K562 (cell line): ENCODE measurements around the gene C1orf167. TPM values are rescaled to one million over a fixed set of nuclear protein-coding genes. Genes with fewer than 3 reads are reported as not detected.

ENCODE experiments used
- ATAC-seq: fragments of 200-7000 bp; cut with Tn5 transposase; 3 replicates; pipeline ENCODE4 v1.9.1; 2020; ENCODE audit warnings: moderate library complexity
- BruUV-seq: library from RNA; stranded (reverse); fragments of 400-500 nt; replicated peaks from 2 replicates; lab custom pipeline; 2021; lab: Mats Ljungman, UMichigan
- CTCF ChIA-PET: fragments of 300-600 bp; formaldehyde crosslinking; extraction: SDS; loops from one replicate; lab custom pipeline; 2021; ENCODE audit warnings: low intra/inter-chr PET ratio; lab: Yijun Ruan, JAX
- POLR2A ChIA-PET: fragments of 300-600, 350-650 bp; sonication (Branson Sonifier 250); formaldehyde crosslinking; extraction: SDS; loops from one replicate; lab custom pipeline; 2021; ENCODE audit warnings: antibody characterized with exemption, inconsistent platforms; lab: Yijun Ruan, JAX
- DNase-seq, 4 experiments: peaks; one replicate each; pipeline versions ENCODE4 v3.0.0 to v3.0.0-alpha.2; 2011 to 2018; ENCODE audit warnings: low spot score in 3 of 4, mixed read lengths in 3 of 4; ENCODE audit errors: extremely low read depth in 1 of 4
- FAIRE-seq: peaks from 2 replicates; lab custom pipeline; 2011; peaks lifted over from hg19 to GRCh38; lab: Jason Lieb, UNC
- H2AFZ ChIP-seq: 2 replicates; pipeline ENCODE4 v1.6.0; 2011; ENCODE audit warnings: low read depth, low read length, control low read depth, inconsistent platforms
- H3K27ac ChIP-seq: fragments of 200-600 bp; 3 replicates; pipeline ENCODE4 v1.8.0; 2011; ENCODE audit warnings: low read depth, mild to moderate bottlenecking, control low read depth, inconsistent platforms, low read length, moderate library complexity, mixed read lengths; ENCODE audit errors: extremely low read depth
- H3K27me3 ChIP-seq, 2 experiments: fragments of 300-600 bp in 1 of 2; 2 replicates in 1 of 2; 3 replicates in 1 of 2; pipeline versions ENCODE4 v1.6.0 to v1.8.0; 2011; ENCODE audit warnings: inconsistent platforms in 2 of 2, low read length in 2 of 2, mild to moderate bottlenecking in 1 of 2, mixed read lengths in 1 of 2, moderate library complexity in 1 of 2; ENCODE audit not compliant: control insufficient read depth in 2 of 2, insufficient read depth in 2 of 2
- H3K36me3 ChIP-seq: fragments of 300-600 bp; 3 replicates; pipeline ENCODE4 v1.8.0; 2011; ENCODE audit warnings: mild to moderate bottlenecking, low read length, inconsistent platforms; ENCODE audit not compliant: control insufficient read depth, insufficient read depth
- H3K4me1 ChIP-seq, 2 experiments: fragments of 200-600 bp in 1 of 2; replicated peaks in 1 of 2; 2 replicates in 1 of 2; 3 replicates in 1 of 2; pipeline versions ENCODE4 v1.5.1 to v1.8.0; 2011; ENCODE audit warnings: inconsistent platforms in 2 of 2, low read length in 2 of 2, mild to moderate bottlenecking in 1 of 2, mixed read lengths in 1 of 2, moderate library complexity in 1 of 2; ENCODE audit not compliant: control insufficient read depth in 2 of 2, insufficient read depth in 2 of 2
- H3K4me2 ChIP-seq: 2 replicates; pipeline ENCODE4 v1.6.1; 2011; ENCODE audit warnings: low read length, control low read depth, inconsistent platforms, mixed read lengths; ENCODE audit not compliant: insufficient read depth
- H3K4me3 ChIP-seq: fragments of 200-600 bp; sonication (generic), shearing (Covaris generic); 2 replicates; pipeline ENCODE4 v1.5.1; 2016; ENCODE audit warnings: control low read depth, inconsistent platforms
- H3K79me2 ChIP-seq: fragments of 200-600 bp; 3 replicates; pipeline ENCODE4 v1.8.0; 2011; ENCODE audit warnings: low read length, inconsistent platforms; ENCODE audit not compliant: control insufficient read depth, insufficient read depth
- H3K9ac ChIP-seq, 2 experiments: 2 replicates each; pipeline versions ENCODE4 v1.6.0 to v1.6.1; 2011; ENCODE audit warnings: low read depth in 2 of 2, low read length in 2 of 2, control low read depth in 1 of 2, inconsistent platforms in 1 of 2, mild to moderate bottlenecking in 1 of 2, mixed read lengths in 1 of 2; ENCODE audit not compliant: insufficient read depth in 1 of 2
- H3K9me1 ChIP-seq: one replicate; pipeline ENCODE4 v1.6.0; 2011; ENCODE audit warnings: inconsistent platforms, mild to moderate bottlenecking, low read length, moderate library complexity; ENCODE audit not compliant: control insufficient read depth, insufficient read depth
- H3K9me3 ChIP-seq: replicated peaks from 2 replicates; pipeline ENCODE4 v1.5.1; 2011; ENCODE audit warnings: low read depth, low read length, inconsistent platforms; ENCODE audit not compliant: control insufficient read depth, insufficient read depth
- H4K20me1 ChIP-seq: replicated peaks from 2 replicates; pipeline ENCODE4 v1.6.1; 2011; ENCODE audit warnings: low read length, inconsistent platforms, mixed read lengths; ENCODE audit not compliant: control insufficient read depth, insufficient read depth
- COPS2 ChIP-seq: fragments of 450-650 bp; conservative IDR thresholded peaks from 2 replicates; pipeline ENCODE4 v1.6.1; 2016; ENCODE audit warnings: mild to moderate bottlenecking, moderate library complexity
- ETS1 ChIP-seq: conservative IDR thresholded peaks from 2 replicates; pipeline ENCODE4 v1.6.1; 2011; ENCODE audit warnings: low read depth, mild to moderate bottlenecking, low read length; ENCODE audit not compliant: control insufficient read depth
- HDAC2 ChIP-seq: fragments of 450-650 bp; IDR thresholded peaks from 2 replicates; pipeline ENCODE4 v1.6.1; 2016; ENCODE audit warnings: mild to moderate bottlenecking
- OTX1 ChIP-seq: fragments of 450-650 bp; formaldehyde crosslinking; IDR thresholded peaks from 2 replicates; pipeline ENCODE4 v1.4.0; 2022; ENCODE audit warnings: mild to moderate bottlenecking
- XRCC4 ChIP-seq: IDR thresholded peaks from one replicate; pipeline ENCODE4 v1.6.1; 2011; ENCODE audit not compliant: insufficient read depth, insufficient read length; ENCODE audit errors: extremely low read depth
- ZFX ChIP-seq: sonication (generic); formaldehyde crosslinking; IDR thresholded peaks from 2 replicates; pipeline ENCODE4 v1.8.0; 2022; ENCODE audit warnings: mild to moderate bottlenecking, missing genetic modification reagents, moderate library complexity
- ZZZ3 ChIP-seq: fragments of 450-650 bp; IDR thresholded peaks from 2 replicates; pipeline ENCODE4 v1.6.1; 2016; ENCODE audit warnings: antibody characterized with exemption, mild to moderate bottlenecking, moderate library complexity
- WGBS: fragments of 100-300 bp; shearing (Covaris generic); methylation state at CpG from one replicate; pipeline ENCODE4 v1.1.6; 2016; ENCODE audit warnings: low coverage, mixed read lengths; ENCODE audit not compliant: insufficient coverage; ENCODE audit errors: missing lambda C conversion rate; 5-methylcytosine and 5-hydroxymethylcytosine counted together
- in situ Hi-C: fragments of 300-500 bp; cut with MboI; formaldehyde crosslinking; loops from 4 replicates; pipeline ENCODE4 v1.15.0; 2018; ENCODE audit warnings: inconsistent platforms, mixed read lengths
- intact Hi-C: fragments of 100-400 bp; cut with micrococcal nuclease; formaldehyde crosslinking; loops from 2 replicates; pipeline ENCODE4 v1.14.2; 2022
- polyA plus RNA-seq, 8 experiments: library from polyadenylated mRNA; depleted of rRNA in 4 of 8; stranded (reverse) in 5 of 8; unstranded in 3 of 8; fragments of >200 nt; fragmentation: Nextera tagmentation in 2 of 8; fragmentation: Illumina TruSeq in 1 of 8; extraction: Ambion mirVana in 2 of 8; extraction: Trizol in 1 of 8; gene quantifications; 2 replicates each; pipeline versions ENCODE4 v1.2.1 to v1.2.3, GENCODE V29; 2011 to 2014; ENCODE audit warnings: inconsistent platforms in 1 of 8, missing spikeins in 1 of 8
- total RNA-seq, 7 experiments: library from RNA; depleted of rRNA in 6 of 7; stranded (reverse); fragments of >200 nt in 6 of 7; fragmentation: Illumina TruSeq in 2 of 7; extraction: Trizol in 2 of 7; gene quantifications; 2 replicates each; pipeline versions ENCODE4 v1.2.1 to v1.2.3, GENCODE V29; 2011 to 2021; ENCODE audit warnings: low replicate concordance in 1 of 7
- TF ChIP-seq, protein P1 (sequence below): fragments of 200-600 bp; sonication (generic); IDR thresholded peaks from one replicate; pipeline ENCODE4 v1.6.1; 2012; ENCODE audit warnings: mild to moderate bottlenecking, low read depth, low read length, inconsistent platforms

The C1orf167 gene
- total and polyA plus RNA-seq, 9 of the 15 experiments (the other 6 are each of a cell fraction or from before 2014, with no cell fraction given) = 0.22 to 0.86 (median 0.31) TPM; not detected in 2

DNA sequence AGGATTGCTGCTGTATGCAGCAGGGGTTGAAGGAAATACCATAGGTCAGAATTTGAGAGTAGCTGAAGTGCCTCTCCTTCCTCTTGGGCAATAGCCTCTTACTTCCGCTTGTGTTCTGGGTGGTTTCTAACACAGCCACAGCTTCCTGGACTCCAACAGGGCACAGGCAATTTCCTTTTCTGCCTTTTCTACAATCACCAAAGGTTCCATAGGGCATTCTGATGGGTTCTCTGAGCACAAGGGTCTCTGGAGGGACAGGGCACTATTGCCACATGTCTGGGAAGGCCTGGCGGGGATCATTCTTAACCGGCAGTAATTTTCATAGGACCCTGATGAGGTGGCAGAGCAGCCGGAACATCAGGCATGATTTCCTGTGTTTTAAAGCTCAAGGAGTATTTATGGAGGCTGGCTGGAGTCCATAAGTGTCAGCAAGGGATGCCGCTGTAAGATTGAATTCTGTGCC lies 31.5 kb upstream of the C1orf167 start:
- Histone ChIP-seq H3K9ac (no peak overlapping the region), H2AFZ (peak overlapping the region; percentile 21; the same call in 1 of the 2 replicates), H3K9me1 (peaks cover 5% of the 10 kb centered on the region), H3K4me1 (peaks cover 27 to 38% of the 10 kb centered on the region in 2 experiments), H3K27me3 (no peaks in the 10 kb centered on the region), H3K4me3 (no peak overlapping the region), H3K9me3 (no peaks in the 10 kb centered on the region), H3K36me3 (no peaks in the 10 kb centered on the region), H3K79me2 (no peaks in the 10 kb centered on the region), H3K27ac (no peak overlapping the region), H3K4me2 (no peak overlapping the region), H4K20me1 (no peaks in the 10 kb centered on the region)
- DNase-seq (no peak), ATAC-seq (no peak), FAIRE-seq (no peak)
- intact Hi-C loops = no loop called here
- POLR2A ChIA-PET = interaction anchor here (0.6 to 1.2 kb wide), 3 partner anchors 10 to 76 kb away, joined by 3 to 5 read pairs (median 3); partner anchors contain the start of gene CLCN6
- BruUV-seq = no TSS peak
- WGBS = 78% methylated on average over 5 of the region's 5 CpGs
- CTCF ChIA-PET = no interaction called here
- in situ Hi-C loops = no loop called here
- TF ChIP-seq HDAC2 = no peak
- no peak for TF ChIP-seq ZZZ3
- TF ChIP-seq XRCC4 = no peak
- no peak for TF ChIP-seq ETS1
- no peak for TF ChIP-seq OTX1 (CRISPR knock-in tag)
- TF ChIP-seq, protein P1, sequence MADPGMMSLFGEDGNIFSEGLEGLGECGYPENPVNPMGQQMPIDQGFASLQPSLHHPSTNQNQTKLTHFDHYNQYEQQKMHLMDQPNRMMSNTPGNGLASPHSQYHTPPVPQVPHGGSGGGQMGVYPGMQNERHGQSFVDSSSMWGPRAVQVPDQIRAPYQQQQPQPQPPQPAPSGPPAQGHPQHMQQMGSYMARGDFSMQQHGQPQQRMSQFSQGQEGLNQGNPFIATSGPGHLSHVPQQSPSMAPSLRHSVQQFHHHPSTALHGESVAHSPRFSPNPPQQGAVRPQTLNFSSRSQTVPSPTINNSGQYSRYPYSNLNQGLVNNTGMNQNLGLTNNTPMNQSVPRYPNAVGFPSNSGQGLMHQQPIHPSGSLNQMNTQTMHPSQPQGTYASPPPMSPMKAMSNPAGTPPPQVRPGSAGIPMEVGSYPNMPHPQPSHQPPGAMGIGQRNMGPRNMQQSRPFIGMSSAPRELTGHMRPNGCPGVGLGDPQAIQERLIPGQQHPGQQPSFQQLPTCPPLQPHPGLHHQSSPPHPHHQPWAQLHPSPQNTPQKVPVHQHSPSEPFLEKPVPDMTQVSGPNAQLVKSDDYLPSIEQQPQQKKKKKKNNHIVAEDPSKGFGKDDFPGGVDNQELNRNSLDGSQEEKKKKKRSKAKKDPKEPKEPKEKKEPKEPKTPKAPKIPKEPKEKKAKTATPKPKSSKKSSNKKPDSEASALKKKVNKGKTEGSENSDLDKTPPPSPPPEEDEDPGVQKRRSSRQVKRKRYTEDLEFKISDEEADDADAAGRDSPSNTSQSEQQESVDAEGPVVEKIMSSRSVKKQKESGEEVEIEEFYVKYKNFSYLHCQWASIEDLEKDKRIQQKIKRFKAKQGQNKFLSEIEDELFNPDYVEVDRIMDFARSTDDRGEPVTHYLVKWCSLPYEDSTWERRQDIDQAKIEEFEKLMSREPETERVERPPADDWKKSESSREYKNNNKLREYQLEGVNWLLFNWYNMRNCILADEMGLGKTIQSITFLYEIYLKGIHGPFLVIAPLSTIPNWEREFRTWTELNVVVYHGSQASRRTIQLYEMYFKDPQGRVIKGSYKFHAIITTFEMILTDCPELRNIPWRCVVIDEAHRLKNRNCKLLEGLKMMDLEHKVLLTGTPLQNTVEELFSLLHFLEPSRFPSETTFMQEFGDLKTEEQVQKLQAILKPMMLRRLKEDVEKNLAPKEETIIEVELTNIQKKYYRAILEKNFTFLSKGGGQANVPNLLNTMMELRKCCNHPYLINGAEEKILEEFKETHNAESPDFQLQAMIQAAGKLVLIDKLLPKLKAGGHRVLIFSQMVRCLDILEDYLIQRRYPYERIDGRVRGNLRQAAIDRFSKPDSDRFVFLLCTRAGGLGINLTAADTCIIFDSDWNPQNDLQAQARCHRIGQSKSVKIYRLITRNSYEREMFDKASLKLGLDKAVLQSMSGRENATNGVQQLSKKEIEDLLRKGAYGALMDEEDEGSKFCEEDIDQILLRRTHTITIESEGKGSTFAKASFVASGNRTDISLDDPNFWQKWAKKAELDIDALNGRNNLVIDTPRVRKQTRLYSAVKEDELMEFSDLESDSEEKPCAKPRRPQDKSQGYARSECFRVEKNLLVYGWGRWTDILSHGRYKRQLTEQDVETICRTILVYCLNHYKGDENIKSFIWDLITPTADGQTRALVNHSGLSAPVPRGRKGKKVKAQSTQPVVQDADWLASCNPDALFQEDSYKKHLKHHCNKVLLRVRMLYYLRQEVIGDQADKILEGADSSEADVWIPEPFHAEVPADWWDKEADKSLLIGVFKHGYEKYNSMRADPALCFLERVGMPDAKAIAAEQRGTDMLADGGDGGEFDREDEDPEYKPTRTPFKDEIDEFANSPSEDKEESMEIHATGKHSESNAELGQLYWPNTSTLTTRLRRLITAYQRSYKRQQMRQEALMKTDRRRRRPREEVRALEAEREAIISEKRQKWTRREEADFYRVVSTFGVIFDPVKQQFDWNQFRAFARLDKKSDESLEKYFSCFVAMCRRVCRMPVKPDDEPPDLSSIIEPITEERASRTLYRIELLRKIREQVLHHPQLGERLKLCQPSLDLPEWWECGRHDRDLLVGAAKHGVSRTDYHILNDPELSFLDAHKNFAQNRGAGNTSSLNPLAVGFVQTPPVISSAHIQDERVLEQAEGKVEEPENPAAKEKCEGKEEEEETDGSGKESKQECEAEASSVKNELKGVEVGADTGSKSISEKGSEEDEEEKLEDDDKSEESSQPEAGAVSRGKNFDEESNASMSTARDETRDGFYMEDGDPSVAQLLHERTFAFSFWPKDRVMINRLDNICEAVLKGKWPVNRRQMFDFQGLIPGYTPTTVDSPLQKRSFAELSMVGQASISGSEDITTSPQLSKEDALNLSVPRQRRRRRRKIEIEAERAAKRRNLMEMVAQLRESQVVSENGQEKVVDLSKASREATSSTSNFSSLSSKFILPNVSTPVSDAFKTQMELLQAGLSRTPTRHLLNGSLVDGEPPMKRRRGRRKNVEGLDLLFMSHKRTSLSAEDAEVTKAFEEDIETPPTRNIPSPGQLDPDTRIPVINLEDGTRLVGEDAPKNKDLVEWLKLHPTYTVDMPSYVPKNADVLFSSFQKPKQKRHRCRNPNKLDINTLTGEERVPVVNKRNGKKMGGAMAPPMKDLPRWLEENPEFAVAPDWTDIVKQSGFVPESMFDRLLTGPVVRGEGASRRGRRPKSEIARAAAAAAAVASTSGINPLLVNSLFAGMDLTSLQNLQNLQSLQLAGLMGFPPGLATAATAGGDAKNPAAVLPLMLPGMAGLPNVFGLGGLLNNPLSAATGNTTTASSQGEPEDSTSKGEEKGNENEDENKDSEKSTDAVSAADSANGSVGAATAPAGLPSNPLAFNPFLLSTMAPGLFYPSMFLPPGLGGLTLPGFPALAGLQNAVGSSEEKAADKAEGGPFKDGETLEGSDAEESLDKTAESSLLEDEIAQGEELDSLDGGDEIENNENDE = no peak
- TF ChIP-seq COPS2 = no peak
- no peak for TF ChIP-seq ZFX (CRISPR knock-in tag)
